HG02759 (cell line): Measurements from ENCODE around the gene NRXN3.
A peak's percentile ranks its signal among the peaks of the same experiment; 100 is the strongest.

Experiments
- ATAC-seq: cut with Tn5 transposase; IDR thresholded peaks from one replicate; pipeline ENCODE4 v1.9.1; 2021; ENCODE audit warnings: mild to moderate bottlenecking, moderate library complexity; ENCODE audit not compliant: unreplicated experiment

The NRXN3 gene

DNA sequence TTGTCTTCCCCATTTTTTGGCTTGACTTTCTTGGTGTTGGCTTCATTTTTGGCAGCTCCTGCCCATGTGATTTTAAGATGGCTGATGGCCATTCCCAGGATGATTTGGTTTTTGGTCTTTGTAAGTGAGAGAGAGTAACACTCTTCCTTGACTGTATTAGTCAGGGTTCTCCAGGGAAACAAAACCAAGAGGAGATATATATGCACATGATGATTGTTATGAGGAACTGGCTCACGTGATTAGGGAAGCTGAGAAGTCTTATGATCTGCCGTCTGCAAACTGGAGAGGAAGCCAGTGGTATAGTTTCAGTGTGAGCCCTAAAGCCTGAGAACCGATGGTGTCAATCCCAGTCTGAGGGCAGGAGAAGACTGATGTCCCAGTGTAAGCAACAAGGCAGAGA is 146.6 kb downstream of the NRXN3 start:
- no peak for ATAC-seq

DNA sequence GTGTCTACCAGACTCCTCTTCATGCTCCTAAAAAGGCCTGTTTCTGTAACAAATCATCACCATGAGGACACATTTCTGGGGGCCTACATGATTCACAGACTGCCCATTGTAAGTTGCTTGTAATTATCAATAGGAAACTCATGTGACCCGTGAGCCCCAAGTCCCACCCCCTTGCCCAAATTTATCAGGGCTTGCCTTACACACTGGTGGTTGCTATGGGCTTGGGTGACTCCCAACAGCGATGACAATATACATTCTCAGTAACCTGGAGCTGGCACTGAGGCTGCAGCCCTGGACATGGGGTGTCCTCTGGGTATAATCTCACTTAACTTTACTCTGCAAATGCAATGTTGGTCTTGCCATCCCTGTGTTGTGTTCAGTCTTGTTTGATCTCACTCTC is 149.2 kb downstream of the NRXN3 start:
- ATAC-seq = no peak

DNA sequence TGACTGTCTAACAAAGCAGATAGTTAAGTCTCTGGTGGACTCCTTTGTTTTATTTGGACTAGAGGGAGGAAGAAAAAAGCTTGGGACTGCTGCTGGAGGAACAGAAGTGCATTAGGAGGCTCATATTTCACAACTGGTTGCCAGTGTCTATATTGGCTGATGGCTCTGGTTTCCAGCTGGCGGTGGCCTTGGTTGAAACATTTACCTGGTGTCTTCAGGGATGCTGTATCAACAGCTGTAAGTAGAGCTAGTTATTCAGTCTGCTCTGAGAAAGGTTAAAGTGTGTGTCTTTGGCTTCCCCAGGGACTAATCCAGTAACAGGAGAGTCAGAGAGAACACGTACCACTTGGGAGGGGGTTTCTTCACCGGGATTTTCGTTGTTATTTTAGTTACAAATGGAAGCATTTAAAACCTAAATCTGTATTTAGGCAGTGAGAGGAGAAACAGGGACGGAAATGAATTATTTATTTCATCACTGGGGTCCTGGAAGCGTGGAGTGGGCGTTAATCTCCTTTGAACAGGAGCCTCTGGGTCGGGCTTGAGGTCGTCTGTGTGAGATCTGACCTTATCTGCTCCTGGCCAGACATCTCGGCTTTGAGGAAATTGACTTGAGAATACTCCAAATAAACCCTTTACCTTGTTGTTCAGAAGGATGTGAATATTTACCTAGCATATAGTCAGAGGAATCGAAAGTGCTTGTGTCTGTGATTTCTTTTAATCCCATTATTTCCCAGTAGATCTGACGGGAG is 149.9 kb downstream of the NRXN3 start:
- no peak for ATAC-seq

DNA sequence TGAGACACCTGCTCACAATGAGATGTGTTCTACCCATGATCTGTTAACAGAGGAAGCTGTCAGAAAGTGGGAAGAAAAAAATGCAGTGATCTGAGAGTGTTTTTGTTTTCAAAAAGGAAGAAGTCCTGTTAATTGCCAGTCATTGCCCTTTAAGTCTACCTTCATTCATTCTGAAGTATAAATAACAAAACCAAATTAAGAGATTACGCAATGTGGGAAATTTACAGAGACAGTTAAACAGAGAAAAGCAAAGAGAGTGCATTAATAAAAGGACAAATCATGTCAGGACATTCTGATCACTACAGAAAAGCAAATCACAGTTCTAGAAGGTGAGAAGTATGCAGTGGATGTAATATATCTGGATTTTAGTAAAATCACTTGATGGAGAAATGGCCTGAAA is 154.2 kb downstream of the NRXN3 start:
- ATAC-seq = no peak

DNA sequence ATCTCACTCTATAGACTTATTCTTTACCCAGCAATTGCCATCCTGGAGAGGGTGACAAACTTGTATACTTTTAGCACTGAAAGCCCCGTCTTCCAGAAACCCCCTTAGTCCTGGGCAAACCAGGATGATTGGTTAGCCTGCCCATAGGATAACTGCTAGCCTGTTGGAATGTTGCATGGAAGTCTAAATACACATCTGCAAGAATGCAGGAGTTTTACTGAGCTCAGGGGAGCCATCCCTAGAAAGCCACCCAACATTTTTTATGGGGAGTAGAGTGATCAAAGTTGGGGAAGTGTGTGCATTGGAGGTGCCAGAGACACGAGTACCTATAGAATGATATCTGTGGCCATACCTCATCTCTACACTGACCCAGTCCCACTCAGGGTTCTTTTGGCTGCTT is 155.7 kb downstream of the NRXN3 start:
- ATAC-seq = no peak

DNA sequence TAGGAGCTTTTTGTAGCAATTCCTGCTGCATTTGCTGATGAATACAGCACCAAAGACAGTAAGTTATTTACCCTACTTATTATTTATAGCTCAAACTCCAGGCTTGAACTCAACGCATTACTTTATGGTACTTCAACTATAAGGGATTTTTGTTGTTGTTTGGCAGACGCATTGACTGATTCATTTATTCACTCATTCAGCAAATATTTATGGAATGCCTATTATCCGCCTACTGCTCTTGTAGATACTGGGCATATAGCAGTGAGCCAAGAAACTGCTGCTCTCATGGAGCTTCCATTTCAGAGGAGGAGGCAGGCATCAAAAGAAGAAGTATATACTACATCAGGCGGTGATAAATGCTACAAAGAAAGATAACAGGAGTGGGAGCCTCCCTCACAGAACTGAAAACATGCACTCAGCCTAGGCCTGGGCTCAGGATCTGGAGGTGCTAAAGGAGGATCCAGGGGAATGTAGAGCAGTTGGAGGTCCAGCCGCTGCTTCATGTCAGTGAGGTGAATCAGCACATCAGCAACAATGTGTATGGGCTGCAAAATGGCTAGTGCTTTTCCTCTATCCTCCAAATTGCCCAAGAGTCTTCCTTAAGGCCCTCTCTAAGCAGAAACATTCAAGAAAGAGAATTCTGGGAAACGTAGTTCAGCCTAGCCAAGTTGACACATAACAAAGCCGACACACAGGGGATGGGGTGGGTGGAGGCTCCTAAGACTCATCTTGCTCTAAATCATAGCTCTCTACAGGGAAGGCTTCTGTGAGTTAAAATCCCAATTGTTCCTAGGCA is 157.5 kb downstream of the NRXN3 start:
- ATAC-seq = no peak

DNA sequence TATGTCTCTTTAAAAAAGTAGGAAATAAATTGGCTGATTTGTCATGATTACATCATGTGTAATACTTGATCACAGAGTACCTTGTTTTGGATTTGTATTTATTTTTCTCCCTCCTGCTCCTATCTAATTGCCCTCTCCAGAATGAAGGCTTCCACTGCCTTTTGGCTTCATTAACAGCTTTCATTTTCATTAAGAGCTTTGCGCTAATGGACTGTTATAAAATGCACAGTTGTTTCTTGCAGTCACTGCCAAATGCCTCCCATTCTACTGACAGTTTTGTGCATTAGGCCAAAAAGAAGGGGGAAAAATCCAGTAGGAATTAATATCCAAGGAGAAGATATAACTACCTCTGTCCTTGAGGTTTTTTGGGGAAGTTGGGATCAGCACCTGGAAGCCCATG is 159.2 kb downstream of the NRXN3 start:
- no peak for ATAC-seq

DNA sequence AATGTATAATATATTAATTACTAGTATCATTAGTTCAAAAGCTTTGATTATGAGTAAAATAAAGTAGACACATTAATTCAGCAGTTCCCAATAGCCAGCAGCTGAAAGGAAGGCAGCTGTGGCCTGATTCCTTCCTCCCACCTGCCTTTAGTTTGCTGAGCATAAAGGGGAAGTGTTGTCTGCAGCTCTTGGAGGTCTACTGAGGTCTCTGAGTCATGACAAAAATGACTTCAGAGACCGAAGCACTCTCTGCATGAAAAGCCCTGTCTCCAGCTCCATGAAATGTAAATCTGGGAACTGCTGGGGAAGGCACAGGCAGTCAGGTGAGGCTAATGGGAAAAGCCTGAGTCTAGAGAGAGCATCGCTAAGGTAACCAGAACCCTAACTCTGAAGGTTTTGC is 165.4 kb downstream of the NRXN3 start:
- ATAC-seq = no peak

DNA sequence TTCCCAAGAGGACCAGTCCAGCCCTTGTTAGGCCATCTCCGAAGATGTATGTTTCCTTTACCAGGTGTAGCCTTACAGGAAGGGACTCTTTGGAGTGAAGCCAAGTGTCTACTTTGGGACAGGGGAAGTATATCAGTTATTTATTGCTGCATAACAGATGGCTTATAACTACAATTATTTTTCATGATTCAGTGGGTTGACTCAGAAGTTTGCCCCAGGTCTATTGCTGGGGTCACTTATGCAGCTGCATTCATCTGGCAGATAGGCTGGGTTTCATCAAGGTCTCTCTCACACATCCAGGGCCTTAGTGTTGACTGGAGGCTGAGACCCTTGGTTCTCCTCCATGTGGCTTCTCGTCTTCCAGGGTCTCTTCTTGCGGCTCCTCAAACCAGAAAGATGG is 170.1 kb downstream of the NRXN3 start:
- no peak for ATAC-seq

DNA sequence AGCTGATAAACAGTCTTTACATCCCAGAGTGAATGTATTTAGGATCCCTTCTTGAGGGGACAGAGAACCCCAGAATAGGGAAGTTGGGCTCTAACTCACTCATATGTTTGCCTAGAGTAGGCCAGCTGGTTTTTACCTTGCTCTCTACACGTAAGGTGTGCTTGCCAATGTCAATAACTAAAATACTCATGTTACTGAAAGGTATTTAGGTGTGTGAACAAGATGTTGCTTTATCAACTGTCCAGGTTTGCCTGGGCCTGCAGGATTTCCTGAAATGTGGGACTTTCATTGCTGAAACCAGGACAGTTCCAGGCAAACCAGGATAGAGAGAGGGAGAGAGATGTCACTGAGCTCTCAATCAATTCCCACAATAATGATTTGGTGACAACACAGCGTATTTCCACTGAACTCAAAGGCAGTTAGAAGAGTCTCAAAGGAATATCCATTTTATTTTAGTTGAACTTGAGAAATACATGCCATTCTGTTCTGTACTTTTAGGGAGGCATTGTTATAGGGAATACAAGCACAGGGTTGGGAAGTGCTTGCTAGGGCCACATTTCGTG is 171.7 kb downstream of the NRXN3 start:
- no peak for ATAC-seq

DNA sequence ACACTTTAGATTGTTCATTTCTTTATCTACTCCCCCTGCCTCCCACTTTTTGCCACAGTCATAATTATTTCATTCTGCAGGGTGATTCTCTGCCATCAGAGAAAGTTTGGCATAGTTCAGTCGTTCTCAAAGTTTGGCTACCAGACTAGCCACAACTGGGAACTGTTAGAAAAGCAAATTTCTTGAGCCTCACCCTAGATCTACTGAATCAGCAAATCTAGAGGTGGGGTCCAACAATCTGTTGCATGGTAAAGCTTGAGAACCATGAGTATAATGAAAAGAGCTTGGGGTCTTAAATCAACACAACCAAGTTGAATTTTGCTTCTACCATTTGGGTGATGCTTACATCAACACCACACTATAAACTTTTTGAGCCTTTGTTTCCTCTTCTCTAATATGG is 172.7 kb downstream of the NRXN3 start:
- no peak for ATAC-seq

DNA sequence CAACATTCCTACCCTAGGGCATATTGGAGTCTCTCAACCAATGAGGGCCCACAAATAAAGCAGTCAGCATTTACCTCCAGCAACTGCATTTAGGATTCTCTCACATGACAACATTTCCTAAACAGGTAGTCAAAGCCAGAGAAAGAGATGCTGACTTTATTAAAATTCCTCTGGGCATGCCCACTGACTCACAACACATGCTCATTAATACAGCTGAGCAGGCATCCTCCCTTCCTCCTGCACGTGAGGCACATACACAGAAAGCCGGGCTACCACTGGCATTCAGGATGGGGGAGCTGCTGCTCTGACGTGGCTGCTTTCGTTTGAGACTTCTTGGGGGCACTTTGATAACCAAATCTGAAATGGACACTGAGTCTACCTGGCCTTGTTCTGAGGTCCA is 174.1 kb downstream of the NRXN3 start:
- no peak for ATAC-seq

DNA sequence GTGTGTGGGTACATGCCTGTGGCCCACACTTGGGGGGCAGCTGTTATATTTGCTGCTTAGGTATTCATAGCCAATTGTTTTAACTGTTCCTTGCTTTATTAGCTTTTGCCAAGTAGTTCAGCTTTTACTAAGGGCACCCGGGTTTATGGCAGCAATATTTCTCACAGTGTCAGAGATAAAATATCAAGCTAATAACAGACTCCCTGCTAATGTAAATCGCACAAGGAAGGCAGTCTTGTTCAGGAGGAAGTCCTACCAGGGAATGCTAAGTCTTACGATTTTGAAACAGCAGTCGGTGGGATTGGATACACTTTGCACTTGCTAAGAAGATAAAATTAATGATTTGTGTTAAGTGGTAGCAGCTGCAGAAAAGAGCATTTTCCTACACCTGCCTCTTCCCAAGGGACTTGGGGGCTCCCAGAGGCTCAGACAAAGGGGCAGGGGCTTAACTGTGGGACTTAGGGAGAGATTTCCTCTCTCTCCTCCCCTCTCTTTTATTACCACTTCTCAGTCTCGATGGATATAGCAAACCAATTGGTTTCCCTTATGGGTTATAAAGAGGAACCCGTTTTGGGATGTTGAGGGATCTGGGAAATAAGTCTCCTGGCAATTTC is 175.1 kb downstream of the NRXN3 start:
- no peak for ATAC-seq

DNA sequence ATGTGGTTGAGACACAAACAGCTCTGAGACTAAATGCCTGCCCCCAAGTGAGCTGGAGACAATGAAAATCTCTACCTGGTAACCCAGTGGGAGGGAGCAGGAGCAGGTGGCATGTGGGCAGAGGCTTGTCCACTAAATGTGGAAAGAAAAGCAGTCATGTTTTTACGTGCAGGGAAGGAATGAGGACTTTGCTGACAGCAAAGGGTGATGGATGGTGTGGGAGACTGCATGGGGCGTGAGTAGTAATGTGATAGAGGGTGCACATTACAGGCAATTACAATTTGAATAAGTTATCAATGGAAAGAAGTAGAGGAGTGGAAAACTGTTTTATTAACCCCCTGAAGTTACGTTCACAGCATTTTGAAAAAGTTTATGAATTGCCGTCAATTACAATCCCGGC is 176.6 kb downstream of the NRXN3 start:
- ATAC-seq = no peak

DNA sequence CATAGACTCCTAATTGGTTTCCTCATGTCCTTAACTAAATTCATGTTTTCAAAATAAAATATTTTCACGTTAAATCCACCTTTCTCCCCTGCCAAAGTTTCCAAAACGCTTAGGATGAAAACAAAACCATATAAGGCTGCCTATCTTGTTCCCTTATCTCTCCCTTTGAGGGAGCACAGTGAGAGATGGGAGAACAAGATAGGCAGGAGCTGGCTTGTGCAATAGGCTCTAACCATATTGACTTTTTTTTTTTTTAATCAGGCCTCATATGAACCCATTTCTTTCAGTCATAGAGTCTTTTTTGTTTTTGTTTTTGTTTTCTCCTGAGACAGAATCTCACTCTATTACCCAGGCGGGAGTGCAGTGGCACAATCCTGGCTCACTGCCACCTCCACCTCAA is 184.9 kb downstream of the NRXN3 start:
- no peak for ATAC-seq

DNA sequence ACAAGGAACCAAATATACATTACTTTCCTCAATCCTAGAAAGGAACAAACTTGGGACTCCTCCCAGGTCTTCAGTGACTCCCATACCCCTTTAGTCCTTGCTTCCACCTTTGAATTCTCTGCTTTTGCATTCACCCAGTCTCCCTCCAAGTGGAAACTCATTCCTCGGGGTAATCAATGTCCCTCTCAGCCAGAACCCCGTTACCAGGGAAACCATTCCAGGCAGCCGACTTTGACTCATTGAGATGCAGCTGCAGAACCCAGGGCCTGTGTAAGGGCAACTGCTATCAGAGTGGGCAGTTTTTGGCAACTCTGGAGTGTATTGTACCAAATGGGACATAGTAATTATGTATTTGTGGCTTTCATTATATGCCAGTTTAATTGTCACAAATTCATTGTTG is 186.2 kb downstream of the NRXN3 start:
- ATAC-seq = no peak

DNA sequence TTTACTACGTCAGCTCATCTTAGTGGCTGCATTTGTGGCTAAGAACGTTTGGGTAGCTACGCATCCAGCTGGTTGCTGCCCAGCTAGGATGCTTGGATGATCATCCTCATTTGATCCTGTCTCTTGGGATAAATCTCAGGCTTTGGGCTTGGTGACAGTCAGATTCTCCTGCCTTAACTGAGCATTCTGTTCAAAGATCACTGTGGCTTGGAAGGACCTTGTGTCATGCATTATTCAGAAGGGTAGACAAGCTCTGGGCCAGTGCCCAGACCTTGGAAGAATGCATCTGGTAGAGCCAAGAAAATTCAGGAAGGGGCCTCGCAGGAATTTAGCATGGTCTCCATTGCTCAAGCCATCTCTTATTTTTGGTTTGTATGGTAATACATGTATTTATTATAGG is 188.4 kb downstream of the NRXN3 start:
- ATAC-seq = no peak

DNA sequence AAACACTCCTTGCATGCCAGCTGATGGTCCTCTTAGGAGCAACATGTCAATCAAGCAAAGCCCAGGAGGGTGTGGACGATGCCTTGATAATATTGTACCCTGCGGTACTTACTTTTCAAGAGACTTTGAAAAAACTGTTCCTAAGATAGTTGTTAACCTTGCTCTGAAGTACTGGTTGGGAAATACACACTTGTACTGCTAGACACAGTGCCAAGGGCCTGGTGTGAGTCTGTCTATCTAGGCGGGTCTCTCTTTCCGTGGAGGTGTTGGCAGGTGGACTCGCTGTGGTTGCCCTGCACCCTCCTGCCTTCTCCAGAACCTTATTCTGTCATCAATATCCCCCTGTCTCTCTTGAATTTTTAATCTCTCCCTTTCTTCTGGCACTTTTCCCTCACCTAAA is 189.4 kb downstream of the NRXN3 start:
- ATAC-seq = no peak

DNA sequence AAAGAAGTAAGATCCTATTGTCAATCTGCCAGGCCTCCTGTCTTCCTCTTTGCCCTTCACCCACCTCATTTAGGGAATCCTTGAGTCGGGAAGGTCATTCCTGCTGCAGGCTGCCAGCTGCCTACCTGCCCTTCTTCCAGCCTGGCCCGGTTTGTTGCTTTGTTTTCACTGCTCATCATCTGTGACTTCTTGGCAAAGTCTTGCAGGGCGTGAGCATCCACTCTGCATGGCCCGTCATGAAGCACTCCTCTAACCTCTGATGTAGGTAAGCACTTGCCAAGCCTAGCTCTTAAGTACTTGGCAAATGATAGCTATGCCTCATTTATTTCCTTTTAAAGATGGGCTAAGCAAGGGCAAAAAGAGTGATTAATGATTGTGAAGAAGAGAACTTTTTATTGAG is 192.8 kb downstream of the NRXN3 start:
- ATAC-seq = no peak

DNA sequence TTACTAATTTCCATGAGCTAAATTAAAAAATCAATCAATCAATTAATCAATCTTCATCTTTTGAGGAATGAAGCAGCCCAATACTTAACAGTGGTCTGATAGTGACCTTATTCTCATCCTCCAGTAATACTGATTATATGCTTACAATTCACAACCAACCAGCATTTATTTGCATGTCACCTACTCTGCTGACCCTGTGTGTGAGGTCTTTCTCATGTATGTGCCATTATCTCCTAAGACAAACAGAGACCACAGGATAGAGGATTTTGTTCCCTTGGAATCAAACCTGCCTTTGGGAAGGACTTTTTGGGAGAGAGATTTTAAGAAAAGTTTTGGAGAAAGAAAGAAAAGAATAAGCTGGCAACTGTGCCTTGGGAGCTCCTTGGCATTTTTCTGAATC is 197.2 kb downstream of the NRXN3 start:
- ATAC-seq = no peak

DNA sequence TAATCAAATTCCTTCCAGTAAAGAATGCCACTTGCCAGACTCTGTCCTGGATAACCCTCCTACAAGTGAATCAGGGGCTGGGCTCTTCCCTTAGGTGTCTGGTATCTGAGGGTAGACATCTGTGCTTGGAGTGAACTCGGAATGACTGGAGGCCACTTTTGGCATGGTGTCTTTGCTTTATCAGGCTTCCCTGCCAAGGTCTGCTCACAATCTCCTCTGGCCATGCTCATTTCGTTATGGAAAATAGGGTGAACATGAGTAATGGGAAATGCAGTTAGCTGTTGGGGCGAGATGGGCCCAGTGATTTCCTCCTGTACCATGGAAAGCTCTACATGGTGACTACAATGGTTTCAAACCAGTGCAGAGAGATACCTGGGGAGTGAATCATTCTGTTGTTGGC is 212.9 kb downstream of the NRXN3 start:
- no peak for ATAC-seq

DNA sequence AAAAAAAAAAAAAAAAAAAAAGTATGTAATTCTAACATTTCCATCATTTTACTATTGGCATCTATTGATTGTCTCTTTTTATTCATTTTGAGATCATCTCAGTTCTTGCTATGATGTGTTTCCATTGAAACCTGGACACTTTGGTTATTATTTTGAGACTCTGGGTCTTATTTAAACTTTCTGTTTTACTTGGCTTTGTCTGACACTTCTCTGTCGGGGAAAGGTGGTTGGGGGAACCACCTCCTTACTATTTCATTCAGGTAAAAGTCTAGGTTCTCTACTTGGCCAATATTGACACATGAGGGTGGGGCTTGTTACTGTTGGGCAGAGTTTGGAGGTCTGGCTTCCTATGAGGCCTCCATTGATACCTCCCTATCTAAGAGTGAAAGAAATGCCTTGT is 228.0 kb downstream of the NRXN3 start:
- peak; percentile 43 for ATAC-seq
